Spleen (tissue), 7 donors: Measurements from ENCODE around the gene REXO5.

Experiments used
- POLR2A ChIP-seq, 3 donors: fragments of 450-650 bp; IDR thresholded peaks; one replicate each; pipeline ENCODE4 v1.5.1; 2017; ENCODE audit warnings: antibody characterized with exemption in 3 of 3, mild to moderate bottlenecking in 1 of 3
- TF ChIP-seq, protein P1 (sequence below), 11 experiments: fragments of 200-600 bp in 7 of 11; fragments of 450-650 bp in 4 of 11; sonication (generic) in 4 of 11; IDR thresholded peaks in 8 of 11; conservative IDR thresholded peaks in 3 of 11; 1 replicate in 7 of 11; 2 replicates in 4 of 11; pipeline versions ENCODE4 v1.4.0 to v1.8.0; 2016 to 2021; ENCODE audit warnings: antibody characterized with exemption in 11 of 11, inconsistent platforms in 4 of 11, mild to moderate bottlenecking in 1 of 11
- donor health status: DM: no; HTN: no; CAD: no; lungs with moderate emphysema.
- donor health status: DM: no; HTN: no; CAD: no.
- donor health status: DM: no; HTN: no; CAD: no.

- no peak for TF ChIP-seq POLR2A (IDR thresholded peaks at IDR 0.05)
- TF ChIP-seq, protein P1, sequence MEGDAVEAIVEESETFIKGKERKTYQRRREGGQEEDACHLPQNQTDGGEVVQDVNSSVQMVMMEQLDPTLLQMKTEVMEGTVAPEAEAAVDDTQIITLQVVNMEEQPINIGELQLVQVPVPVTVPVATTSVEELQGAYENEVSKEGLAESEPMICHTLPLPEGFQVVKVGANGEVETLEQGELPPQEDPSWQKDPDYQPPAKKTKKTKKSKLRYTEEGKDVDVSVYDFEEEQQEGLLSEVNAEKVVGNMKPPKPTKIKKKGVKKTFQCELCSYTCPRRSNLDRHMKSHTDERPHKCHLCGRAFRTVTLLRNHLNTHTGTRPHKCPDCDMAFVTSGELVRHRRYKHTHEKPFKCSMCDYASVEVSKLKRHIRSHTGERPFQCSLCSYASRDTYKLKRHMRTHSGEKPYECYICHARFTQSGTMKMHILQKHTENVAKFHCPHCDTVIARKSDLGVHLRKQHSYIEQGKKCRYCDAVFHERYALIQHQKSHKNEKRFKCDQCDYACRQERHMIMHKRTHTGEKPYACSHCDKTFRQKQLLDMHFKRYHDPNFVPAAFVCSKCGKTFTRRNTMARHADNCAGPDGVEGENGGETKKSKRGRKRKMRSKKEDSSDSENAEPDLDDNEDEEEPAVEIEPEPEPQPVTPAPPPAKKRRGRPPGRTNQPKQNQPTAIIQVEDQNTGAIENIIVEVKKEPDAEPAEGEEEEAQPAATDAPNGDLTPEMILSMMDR (IDR thresholded peaks at IDR 0.05 in 8 of 11, conservative IDR thresholded peaks at IDR 0.05 in 3 of 11) = no peak
Observed at GRCh38 chr16:20846030-20846429, 39.7 kb downstream of the REXO5 start.
